Measurements from ENCODE around the gene NAB2. TPM values are rescaled to one million over a fixed set of nuclear protein-coding genes. Genes with fewer than 3 reads are reported as not detected.

The NAB2 gene
- 1 to 10 TPM; 4.8 to 7.0 TPM for total RNA-seq

- peak within 1 kb of the TSS; percentile 86 to 89 for H3K9ac ChIP-seq (ENCODE audit: low read depth in 2 of 2, low read length in 2 of 2)
- peak within 1 kb of the TSS; percentile 96 for H3K27ac ChIP-seq
- no peaks in the 10 kb centered on the region for H3K9me3 ChIP-seq
- DNase-seq: peak; percentile 93
- no peaks in the 10 kb centered on the region for H3K36me3 ChIP-seq
- intact Hi-C loops (cut with DNase I): no loop called here
- H3K4me3 ChIP-seq: peak within 1 kb of the TSS; percentile 78
- H3K4me1 ChIP-seq: peaks cover 4% of the 10 kb centered on the region
- TF ChIP-seq CTCF (IDR thresholded peaks at IDR 0.05): no peak
- H3K27me3 ChIP-seq: no peaks in the 10 kb centered on the region
Measured at GRCh38 chr12:57088354-57089270, at the start of gene NAB2. NAB2 (plus strand) TSS chr12:57089114; CDS start chr12:57089272, 158 bp downstream.

DNA sequence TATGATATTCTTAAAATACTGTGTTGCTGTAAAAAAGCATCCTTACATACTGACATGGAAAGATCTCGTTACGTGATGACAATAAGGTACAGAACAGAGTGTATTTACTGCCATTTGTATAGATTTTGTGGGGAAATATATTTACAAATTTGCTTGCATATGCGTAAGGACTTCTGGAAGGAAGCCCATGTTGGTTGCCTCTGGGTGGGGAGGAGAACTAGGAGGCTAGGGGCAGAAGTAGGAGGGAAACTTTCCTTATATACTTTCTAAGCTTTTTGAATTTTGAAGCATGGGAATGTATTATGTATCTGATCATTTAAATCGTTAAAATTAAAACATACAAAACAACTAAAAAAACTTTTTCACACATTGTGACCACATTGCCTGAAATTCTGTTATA is 48.7 kb upstream of the NAB2 start:
- no peaks in the 10 kb centered on the region for H3K36me3 ChIP-seq
- intact Hi-C loops (cut with DNase I): no loop called here
- H3K27me3 ChIP-seq: no peaks in the 10 kb centered on the region
- H3K27ac ChIP-seq: no peak overlapping the region
- DNase-seq: no peak
- no peaks in the 10 kb centered on the region for H3K4me1 ChIP-seq
- no peak overlapping the region for H3K4me3 ChIP-seq
- no peaks in the 10 kb centered on the region for H3K9me3 ChIP-seq
- no peak for TF ChIP-seq CTCF (IDR thresholded peaks at IDR 0.05)
- no peak overlapping the region for H3K9ac ChIP-seq (ENCODE audit: low read depth in 2 of 2, low read length in 2 of 2)

GRCh38 chr12:57040750-57041149 is 48.2 kb upstream of the NAB2 start:
- DNase-seq: no peak
- Histone ChIP-seq H3K4me1 (no peaks in the 10 kb centered on the region), H3K9me3 (no peaks in the 10 kb centered on the region), H3K9ac (ENCODE audit: low read depth in 2 of 2, low read length in 2 of 2) (no peak overlapping the region), H3K27ac (no peak overlapping the region), H3K4me3 (no peak overlapping the region), H3K36me3 (no peaks in the 10 kb centered on the region), H3K27me3 (no peaks in the 10 kb centered on the region)
- TF ChIP-seq CTCF (IDR thresholded peaks at IDR 0.05): no peak
- intact Hi-C loops (cut with DNase I): no loop called here

GRCh38 chr12:57042695-57043094 is 46.2 kb upstream of the NAB2 start:
- no peaks in the 10 kb centered on the region for H3K9me3 ChIP-seq
- no peaks in the 10 kb centered on the region for H3K36me3 ChIP-seq
- no peak for TF ChIP-seq CTCF (IDR thresholded peaks at IDR 0.05)
- H3K4me3 ChIP-seq: no peak overlapping the region
- H3K4me1 ChIP-seq: peaks cover 1% of the 10 kb centered on the region
- DNase-seq: no peak
- intact Hi-C loops (cut with DNase I): no loop called here
- H3K9ac ChIP-seq (ENCODE audit: low read depth in 2 of 2, low read length in 2 of 2): no peak overlapping the region
- H3K27ac ChIP-seq: no peak overlapping the region
- no peaks in the 10 kb centered on the region for H3K27me3 ChIP-seq

- intact Hi-C loops (cut with DNase I): no loop called here
- H3K9ac ChIP-seq (ENCODE audit: low read depth in 2 of 2, low read length in 2 of 2): no peak overlapping the region
- H3K4me1 ChIP-seq: peaks cover 3% of the 10 kb centered on the region
- no peak overlapping the region for H3K4me3 ChIP-seq
- H3K9me3 ChIP-seq: no peaks in the 10 kb centered on the region
- H3K36me3 ChIP-seq: no peaks in the 10 kb centered on the region
- no peaks in the 10 kb centered on the region for H3K27me3 ChIP-seq
- no peak for TF ChIP-seq CTCF (IDR thresholded peaks at IDR 0.05)
- H3K27ac ChIP-seq: no peak overlapping the region
- no peak for DNase-seq
Measured at GRCh38 chr12:57044468-57044867, 44.4 kb upstream of the NAB2 start.
